NCI-H524 (cell line): Measurements from ENCODE around the gene TMC5.

Source experiments
- DNase-seq, 2 experiments: peaks; one replicate each; lab custom pipeline; 2025; lab: John Stamatoyannopoulos, UW

Gene TMC5

DNA sequence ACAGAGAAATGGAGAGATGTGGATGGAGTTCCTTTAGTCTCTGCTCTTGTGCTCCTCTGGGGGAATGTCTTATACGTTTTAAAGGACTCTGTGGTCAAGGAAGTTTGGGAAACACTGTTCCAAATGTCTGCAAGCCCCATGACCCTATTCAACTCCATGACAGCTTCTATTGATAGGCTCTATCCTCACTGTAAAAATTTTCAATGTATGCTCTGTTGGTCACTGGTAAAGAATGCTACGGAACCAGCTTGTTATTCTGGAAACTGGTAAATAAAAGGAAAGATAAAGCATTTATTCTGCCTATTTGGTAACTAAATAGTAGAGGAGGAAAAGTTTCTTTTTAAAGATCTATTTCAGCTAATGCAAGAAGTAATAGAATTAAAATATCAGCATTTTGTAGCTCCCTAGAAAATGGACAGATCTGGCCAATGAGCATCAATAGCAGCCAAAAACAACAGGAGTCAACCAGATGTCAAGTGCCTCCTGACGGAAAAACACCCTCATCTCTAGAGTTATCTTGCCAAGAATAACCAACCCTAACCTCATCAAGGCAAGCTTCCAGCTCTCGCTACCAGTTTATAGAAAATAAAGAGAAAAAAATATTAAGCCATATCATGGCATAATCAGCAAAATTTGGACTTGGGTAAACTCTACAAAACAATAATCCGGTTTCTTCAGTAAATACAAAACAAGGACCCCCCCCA is 88.1 kb downstream of the TMC5 start:
- DNase-seq = no peak

DNA sequence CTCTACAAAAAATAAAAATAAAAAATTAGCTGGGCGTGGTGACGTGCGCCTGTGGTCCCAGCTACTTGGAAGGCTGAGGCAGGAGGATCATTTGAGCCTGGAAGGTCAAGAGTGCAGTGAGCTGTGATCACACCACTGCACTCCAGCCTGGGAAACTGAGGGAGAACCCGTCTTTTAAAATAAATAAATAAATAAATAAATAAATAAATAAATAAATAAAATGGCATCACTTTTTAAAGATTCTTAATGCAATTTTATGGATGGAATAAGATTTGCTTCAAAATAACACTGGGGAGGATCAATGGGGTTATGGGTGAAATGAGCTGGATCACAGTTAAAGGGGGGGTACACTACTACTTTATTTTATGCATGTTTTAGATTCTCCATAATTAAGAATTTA is 89.3 kb downstream of the TMC5 start:
- DNase-seq = no peak

DNA sequence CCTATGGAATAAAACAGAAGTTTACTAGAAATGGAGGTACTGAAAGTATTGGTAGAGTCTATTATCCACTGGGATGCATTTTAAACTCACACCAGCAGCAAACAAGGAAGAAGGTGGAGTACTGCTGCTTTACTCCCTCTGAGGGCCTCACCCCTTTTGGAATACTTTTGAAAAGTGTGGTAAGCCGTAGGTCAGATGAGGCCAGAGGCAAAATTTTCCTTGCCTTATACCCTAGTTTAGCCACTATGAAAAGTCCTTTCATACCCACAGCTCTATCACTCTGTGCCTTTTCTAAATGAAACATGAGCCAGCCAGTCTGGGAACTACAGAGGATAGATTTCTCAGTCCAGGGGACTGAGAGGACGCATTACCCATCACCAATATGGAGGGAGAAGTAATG is 90.2 kb downstream of the TMC5 start:
- DNase-seq = no peak

DNA sequence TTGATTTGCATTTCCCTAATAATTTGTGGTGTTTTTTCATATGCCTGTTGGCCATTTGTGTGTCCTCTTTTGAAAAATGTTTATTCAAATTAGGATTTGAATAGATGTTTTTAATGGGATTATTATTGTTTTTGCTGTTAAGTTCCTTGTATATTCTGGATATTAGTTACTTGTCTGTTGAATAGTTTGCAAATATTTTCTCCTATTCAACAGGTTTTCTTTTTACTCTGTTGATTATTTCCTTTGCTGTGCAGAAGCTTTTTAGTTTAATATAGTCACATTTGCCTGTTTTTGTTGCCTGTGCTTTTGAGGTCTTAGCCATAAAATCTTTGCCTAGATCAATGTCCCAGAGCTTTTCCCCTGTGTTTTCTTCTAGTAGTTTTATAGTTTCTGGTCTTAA is 94.6 kb downstream of the TMC5 start:
- DNase-seq = no peak

DNA sequence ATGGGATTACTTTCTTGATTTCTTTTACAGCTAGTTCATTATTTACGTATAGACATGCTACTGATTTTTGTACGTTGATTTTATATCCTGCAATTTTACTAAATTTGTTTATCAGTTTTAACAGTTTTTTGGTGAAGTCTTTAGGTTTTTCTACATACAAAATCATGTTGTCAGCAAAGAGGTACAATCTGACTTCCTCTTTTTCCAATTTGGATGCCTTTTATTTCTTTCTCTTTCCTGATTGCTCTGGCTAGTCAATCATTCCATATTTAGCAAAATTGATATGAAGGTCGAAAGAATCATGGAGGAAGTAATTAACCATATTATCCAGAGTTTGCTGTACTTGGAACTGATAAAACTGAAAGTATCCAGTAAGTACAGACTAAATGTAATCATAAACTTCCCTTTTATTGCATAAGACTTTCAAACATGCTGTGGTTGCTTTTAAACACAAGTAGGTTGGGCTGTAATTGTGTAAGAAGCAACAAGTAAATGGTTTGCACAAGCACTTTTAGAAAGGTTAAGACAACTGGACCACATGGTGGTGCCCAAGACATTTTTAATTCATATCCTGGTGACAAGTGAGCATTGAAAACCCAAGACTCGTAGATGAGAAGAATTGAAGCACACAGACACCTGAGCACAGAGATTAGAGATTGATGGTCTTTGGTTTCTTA is 95.8 kb downstream of the TMC5 start:
- no peak for DNase-seq

DNA sequence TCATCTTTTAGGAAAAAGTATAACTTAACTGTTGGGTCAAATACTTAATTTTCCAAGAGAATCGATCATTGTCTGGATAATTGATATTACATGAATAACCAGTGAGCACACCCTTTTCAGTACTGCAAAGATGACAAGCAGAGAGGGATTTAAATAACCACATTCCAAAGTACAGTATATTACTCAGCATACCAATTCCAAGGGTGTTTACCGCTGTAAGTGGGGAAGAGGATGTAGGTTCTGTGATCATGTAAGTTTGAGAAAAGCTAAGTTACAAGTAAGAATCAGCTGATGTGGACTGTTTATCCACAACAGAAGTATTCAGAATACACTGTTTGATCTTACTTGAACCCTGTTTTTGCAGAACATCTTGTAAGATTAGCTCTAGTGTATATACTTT is 98.1 kb downstream of the TMC5 start:
- DNase-seq = no peak

DNA sequence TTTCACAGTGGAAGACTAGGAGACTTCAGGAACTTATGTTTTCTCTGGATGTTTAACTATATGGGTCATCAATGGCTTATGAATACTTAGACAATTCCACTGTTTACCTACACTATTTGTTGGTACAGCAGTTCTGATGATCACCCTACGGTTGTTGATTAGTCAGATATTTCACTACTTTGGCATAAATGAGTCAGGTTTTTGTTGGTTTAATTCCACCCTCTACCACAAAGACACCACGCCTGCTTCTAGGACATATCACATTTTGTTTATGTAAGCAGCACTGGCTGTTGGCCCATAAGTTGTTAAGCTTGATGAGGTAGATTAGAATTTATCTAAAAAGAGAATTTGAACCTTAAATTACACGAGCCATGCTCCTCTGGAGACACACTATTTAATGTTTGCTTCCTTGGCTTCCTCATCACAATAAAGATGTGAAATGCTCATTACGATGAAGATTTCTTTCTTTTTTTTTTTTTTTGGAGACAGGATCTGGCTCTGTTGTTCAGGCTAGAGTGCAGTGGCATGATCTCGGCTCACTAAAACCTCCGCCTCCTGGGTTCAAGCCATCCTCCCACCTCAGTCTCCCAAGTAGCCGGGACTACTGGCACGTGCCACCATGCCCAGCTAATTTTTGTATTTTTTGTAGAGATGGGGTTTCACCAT is 99.9 kb downstream of the TMC5 start:
- no peak for DNase-seq

DNA sequence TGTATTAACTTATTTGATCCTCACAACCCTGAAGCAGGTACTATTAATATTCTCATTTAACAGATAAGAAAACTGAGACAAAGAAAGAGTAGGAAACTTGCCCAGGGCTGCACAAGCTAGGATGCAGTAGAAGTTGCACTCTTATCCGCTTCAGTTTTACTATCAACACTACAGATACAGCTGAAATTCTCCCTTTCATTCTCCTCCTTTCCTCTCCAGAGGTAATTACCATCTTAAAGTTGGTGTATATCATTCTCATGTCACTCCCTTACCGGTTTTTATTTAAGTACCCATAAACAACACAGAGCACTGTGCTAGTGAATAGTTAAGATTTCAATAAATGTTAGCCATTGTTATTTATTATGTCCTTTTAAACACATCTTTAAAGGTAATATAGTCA is 100.7 kb downstream of the TMC5 start:
- DNase-seq = no peak

DNA sequence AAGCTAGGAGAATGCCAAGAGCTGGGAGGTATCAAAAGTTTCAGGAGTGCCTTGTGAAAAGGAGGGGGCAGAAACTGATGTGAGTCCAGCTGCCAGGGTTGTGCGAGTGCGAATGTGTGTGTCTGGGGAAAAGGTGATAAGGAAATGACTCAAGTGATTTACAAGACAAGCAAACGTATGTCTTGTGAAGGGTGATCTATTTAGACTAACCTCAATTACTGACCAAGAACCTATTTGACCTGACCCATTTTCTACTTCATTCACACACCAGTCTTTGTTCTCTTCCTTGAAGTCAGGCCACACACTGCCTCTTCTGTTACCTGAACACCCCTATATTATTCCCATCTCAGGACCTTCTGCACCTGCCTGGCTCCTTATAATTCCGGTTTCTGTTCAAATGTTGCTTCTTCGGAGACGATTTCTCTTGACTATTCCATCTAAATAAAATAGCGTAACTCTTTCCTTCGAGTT is 103.2 kb downstream of the TMC5 start:
- DNase-seq = peak in 1 of 2 experiments; percentile 20

DNA sequence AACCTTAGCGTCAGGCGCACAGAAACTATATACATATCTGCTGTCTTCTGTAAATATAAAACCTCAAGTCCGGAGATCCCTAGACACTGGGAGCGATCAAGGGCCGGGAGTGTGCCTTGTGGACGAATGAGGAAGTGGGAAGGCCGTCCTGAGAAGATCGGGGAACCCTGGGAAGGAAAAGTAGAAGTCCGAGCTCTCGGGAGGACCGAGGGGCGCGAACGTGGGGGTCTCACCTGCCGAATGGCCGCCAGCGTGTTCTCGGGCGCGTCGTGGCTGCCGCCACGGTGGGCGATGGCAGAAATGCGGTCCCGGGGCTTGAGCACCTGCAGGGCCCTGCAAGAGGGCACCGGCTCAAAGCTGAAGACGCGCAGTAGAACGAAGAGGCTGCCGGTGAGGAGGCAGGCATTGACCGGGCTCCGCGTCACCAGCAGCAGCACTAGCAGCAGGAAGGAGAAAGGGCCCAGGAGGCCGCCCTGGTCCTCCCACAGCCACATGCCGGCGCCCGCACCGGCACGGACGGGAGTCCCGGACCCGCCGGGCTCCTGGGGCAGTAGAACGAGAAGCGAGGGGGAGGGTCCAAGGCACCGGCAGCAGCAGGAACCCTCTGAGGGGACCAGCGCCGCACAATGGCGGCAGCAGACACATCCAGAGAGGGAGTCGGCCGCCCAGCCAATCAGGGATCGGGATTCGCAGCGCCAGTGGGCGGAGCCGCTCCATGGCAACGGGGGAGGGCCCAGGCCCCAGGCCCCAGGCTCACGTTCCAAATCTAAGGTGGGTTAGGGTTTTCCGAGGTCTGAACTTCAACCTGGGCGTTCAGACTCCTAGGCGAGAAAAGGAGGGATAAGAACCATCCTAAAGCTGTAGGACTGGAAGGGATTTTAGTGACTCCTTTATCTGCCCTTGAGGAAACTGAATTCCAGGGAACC is 104.1 kb downstream of the TMC5 start, which contains the start of gene GDE1:
Gene GDE1, minus strand, starts transcription at position 628 of the 926 bp plus-strand sequence. Its CDS starts 134 bp downstream, at position 494.
- peak; percentile 90 to 95 for DNase-seq

DNA sequence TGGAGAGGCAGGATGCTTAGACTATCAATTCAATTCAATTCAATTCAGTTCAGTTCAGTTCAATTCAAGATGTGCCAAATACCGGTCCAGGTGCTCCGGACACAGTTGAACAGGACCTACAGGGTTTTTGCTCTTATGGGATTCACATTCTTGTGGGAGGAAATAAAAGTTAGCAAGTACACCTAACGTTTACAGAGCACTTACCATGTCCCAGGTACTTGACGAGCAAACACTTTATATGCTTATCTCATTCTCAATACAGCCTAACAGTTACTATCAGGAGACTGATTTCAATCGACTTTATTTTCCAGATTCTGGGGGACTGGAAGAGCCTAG is 104.7 kb downstream of the TMC5 start:
- no peak for DNase-seq

DNA sequence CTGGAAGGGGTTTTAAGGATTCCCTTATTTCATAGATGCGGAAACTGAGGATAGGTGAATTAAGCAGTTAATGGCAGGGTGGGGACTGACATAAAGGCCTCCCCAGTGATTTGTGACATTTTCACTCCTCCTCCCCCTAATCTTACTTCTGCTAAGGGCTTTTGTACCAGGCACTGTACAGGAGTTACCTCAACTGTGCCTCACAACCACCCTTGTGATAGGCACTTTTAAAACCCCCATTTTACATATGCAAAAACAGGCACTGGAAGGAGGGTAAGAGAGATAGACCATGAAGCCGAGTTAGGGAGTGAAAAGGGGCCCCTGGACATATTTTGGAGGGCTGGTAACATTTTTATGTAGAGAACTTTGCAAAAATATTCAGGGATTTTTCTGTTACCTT is 105.1 kb downstream of the TMC5 start:
- no peak for DNase-seq

DNA sequence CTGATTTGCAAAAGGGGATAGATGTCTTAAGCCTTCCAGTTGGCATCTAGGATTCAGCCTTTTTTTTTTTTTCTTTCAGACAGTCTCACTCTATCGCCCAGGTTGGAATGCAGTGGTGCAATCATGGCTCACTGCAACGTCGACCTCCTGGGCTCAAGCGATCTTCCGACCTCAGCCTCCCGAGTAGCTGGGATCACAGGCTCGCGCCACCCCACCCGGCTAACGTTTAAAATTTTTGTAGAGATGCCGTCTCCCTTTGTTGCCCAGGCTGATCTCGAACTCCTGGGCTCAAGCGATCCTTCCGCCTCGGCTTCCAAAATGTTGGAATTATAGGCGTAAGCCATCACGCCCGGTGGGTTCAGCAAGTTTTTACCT is 105.5 kb downstream of the TMC5 start:
- DNase-seq = no peak

DNA sequence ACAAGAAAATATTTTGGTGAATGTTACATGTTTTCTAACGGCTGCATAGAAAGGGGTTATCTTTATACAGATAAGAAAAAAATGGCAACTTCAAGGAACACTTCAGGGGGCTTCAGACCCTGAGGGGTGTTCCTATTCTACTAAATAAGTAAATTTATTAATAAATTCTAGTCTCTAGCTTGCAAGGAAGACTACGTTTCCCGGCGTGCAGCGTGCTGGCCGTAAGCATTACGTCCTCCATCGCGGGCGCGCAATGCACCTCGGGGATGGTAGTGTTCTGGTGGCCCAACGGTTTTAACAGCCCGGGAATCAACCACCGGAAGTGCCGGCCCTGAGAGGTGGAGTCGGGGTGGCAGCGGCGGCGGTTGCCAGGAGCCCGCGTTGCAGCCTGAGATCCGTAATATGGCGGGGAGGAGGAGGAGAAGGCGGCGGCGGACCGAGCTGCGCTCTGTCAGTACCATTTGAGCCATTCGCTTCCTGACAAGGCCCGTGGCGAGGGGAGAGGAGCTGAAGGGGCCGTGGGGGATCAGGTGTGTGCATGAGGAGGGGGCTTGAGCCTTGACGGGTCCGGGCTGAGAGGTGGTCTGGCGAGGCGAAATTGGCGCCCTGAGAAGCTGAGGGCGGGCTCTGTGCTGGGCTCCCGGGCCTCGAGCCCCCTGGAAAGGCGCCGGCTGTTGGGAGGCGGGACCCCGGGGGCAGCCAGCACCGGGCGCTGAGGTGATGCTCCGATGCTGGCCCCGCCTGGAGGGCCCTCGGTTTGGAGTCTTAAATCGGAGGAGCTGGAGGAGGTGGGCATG is 106.1 kb downstream of the TMC5 start, which contains the start of gene CCP110:
Gene CCP110, plus strand, starts transcription at position 384 of the 797 bp plus-strand sequence. CDS start 3,940 bp downstream, outside the sequence.
- DNase-seq = peak; percentile 94 to 96

DNA sequence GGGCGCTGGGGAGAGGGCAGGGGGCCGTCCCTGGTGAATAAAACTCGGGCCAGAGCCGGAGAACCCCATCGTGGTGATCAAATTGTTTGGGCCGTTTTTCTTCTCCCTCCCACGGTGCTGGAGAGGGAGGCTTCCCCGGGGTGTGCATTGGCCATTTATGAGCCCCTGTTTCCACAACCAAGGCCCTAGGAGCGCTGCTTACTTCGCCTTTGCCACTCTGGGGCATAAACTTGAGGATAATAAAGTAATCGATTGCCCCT is 106.6 kb downstream of the TMC5 start:
- DNase-seq = no peak

DNA sequence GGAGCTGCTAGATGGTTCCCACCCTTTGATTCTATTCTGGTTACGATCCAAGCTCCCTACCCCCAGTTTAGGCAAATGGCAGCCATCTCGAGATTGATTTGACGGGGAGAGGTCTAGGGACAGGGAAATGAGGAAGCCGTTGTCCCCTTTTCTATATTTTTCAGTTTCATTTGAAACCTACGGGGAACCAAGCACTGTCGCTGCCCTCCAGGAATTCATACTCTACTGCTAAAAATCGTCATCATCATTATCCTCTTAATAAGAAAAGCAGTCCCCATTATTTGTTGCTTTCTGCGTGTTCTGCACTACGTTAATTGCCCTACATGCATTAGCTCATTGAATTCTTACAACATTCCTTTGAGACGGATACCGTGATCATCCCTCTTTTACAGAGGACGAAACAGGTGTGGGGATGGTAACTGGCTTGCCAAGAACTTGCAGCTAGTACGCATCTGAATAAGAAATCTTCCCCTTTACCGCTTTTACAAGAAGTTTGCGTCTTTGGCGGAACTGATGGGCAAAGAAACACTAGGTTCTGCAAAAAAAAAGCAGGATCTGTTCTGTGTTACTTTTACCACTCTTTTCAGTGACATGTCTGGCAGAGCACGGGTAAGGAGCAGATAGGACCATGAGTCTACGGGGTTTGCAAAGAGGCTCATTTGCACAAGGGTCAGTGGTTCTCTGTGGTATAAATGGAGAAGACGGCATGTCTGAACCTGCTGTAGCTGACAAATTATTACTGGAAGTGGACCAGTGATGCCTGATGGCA is 107.1 kb downstream of the TMC5 start:
- peak in 1 of 2 experiments; percentile 30 for DNase-seq

DNA sequence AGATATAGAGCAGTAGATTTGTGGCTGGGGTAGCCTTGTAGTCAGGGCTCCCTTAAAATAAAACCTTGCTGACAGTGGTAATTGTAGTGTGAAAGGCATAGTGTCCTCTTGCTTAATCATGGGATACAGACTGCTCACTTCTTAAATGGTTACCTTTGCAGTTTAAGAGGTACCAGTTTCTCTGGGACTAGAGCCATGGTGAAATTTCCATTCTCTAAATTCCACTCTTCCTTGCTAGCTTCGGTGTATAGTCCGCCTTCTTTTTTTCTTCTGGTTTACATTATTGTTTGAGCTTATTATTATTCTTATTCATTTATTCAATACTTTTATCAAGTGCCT is 107.7 kb downstream of the TMC5 start:
- no peak for DNase-seq

DNA sequence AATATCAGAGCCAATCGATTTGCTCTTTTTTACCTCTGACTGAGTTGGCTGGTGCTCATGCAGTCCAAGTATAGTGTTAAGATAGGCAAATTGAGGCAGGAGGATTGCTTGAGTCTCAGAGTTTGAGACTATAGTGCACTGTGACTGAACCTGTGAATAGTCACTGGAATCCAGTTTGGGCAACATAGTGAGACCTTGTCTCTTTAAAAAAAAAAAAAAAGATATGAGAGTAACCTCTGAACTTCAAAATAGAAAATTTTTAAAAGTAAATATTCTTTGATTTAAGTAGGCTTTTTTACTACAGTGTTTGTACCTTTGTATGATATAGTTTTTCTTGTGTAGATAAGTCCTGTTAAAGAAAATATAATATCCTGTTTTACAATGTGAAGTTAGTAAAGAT is 109.5 kb downstream of the TMC5 start:
- DNase-seq = no peak

DNA sequence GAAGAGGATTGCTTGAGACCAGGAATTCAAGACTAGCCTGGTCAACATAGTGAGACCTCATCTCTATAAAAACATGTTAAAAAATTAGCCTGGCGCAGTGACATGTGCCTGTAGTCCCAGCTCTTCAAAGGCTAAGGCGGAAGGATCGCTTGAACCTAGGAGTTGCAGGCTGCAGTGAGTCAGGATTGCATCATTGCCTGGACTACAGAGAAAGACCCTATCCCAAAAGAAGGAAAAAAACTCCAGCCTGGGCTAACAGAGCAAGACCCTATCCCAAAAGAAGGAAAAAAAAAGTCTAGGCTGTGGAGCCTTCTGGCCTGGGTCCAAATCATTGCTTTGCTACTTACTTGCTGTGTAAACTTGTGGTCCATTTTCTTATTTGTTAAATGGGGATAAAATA is 111.0 kb downstream of the TMC5 start:
- DNase-seq = no peak

DNA sequence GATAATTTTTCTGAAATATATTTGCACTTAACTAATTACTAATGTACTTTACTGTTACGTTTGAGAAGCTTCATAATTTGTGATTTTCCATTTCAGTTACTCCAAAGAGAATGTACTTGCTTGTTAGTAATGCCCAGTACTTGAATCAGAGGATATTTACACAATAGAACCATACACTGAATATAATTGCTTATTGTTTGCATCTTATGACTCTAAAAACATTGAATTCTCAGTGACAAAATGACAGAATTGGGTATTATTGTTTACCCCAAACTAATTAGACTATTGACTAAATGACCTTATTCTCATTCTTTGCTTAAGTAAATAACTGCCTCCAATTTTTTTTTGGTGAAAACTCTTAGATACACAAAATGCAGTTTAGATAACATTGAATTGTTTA is 114.9 kb downstream of the TMC5 start:
- no peak for DNase-seq
